Ovary (tissue), 9 donors: ENCODE data around the gene SLC24A1. TPM values are rescaled to one million over a fixed set of nuclear protein-coding genes. Genes with fewer than 3 reads are reported as not detected.

Experiments
- DNase-seq, 5 donors: peaks; one replicate each; pipeline ENCODE4 v3.0.0-alpha.2; 2019 to 2020
- H3K27ac ChIP-seq, 2 donors: fragments of 200-600 bp; one replicate each; pipeline versions ENCODE4 v1.5.1 to v1.8.0; 2019 to 2022
- H3K27me3 ChIP-seq: fragments of 200-600 bp; one replicate; pipeline ENCODE4 v1.8.0; 2022
- H3K36me3 ChIP-seq: fragments of 200-600 bp; sonication (generic); one replicate; pipeline ENCODE4 v1.5.1; 2019
- H3K4me1 ChIP-seq: one replicate; pipeline ENCODE4 v1.8.1; 2013; ENCODE audit warnings: mild to moderate bottlenecking, moderate library complexity; ENCODE audit not compliant: insufficient read depth
- H3K4me3 ChIP-seq: fragments of 200-600 bp; sonication (generic); one replicate; pipeline ENCODE4 v1.5.1; 2017
- H3K9me3 ChIP-seq, 2 donors: fragments of 200-600 bp in 1 of 2; sonication (generic) in 1 of 2; one replicate each; pipeline versions ENCODE4 v1.5.1 to v1.8.1; 2013 to 2019; ENCODE audit warnings: mild to moderate bottlenecking in 1 of 2, moderate library complexity in 1 of 2
- EP300 ChIP-seq: sonication (generic); formaldehyde crosslinking; IDR thresholded peaks from one replicate; pipeline ENCODE4 v1.6.1; 2017; ENCODE audit warnings: antibody characterized with exemption
- POLR2A ChIP-seq: fragments of 450-650 bp; IDR thresholded peaks from one replicate; pipeline ENCODE4 v1.6.1; 2017; ENCODE audit warnings: antibody characterized with exemption, mild to moderate bottlenecking, moderate library complexity
- WGBS, 3 donors: extraction: QIAGEN DNeasy Blood & Tissue Kit in 1 of 3; methylation state at CpG; one replicate each; pipeline versions ENCODE4 v1.1.5 to v1.1.7; 2013 to 2017; 5-methylcytosine and 5-hydroxymethylcytosine counted together
- intact Hi-C, 4 donors: fragments of 100-400 bp; cut with DNase I; formaldehyde crosslinking; loops; one replicate each; pipeline versions ENCODE4 v1.11.0 to v1.15.1; 2022 to 2023
- polyA plus RNA-seq, 2 donors: library from polyadenylated mRNA; stranded (reverse); fragments of 200-250 nt in 1 of 2; fragments of 350-450 nt in 1 of 2; fragmentation: Illumina TruSeq in 1 of 2; extraction: RNeasy Lipid Tissue Mini Kit (QIAGEN cat#74804) in 1 of 2; gene quantifications; one replicate each; pipeline ENCODE4 v1.2.3, GENCODE V29; 2013 to 2014
- total RNA-seq, 7 donors: library from RNA; depleted of rRNA in 2 of 7; stranded (reverse); fragments of >200 nt in 2 of 7; fragmentation: NEBNext Ultra II Directional in 3 of 7; extraction: Animal tissue kit (Norgen Biotek cat#: 25700) in 3 of 7; gene quantifications; one replicate each; pipeline versions ENCODE4 v1.1.0 to v1.2.4, GENCODE V29; 2016 to 2023
- TF ChIP-seq, protein P1 (sequence below), 3 donors: fragments of 450-650 bp in 2 of 3; fragments of 200-600 bp in 1 of 3; IDR thresholded peaks; one replicate each; pipeline versions ENCODE4 v1.5.1 to v1.8.0; 2016 to 2022; ENCODE audit warnings: antibody characterized with exemption in 3 of 3, mild to moderate bottlenecking in 1 of 3
- donor health status: DM: no; HTN: no; CAD: no; lungs with moderate emphysema.
- donor health status: DM: no; HTN: no; CAD: no.
- donor health status: Bipolar disorder and iron deficiency.
- donor health status: DM: yes; HTN: yes; CAD: no.
- donor health status: DM: no; HTN: no; CAD: no.
- donor health status: DM: yes; HTN: yes; CAD: no.

Gene SLC24A1
- total and polyA plus RNA-seq, 9 donors: 4.5 to 17.4 (median 11.3) TPM

DNA sequence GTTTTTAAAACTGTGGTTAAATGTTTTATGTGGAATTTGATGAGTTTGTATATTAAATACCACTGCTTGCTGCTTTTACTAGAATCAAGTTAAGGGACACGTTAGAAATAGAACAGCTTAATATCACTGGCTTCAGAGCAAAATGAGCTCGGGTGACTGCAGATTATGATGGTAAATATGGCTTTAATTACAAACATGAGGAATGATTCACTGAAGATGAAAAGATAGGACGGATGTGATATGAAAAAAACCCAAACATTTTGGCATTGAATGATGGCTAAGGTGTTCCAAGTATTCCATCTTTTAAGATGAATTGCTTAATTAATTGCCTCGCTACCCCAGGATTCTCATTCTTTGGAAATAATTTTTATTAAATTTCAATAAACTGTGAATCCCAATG, 33.7 kb downstream of the SLC24A1 start:
- Histone ChIP-seq H3K9me3 (no peaks in the 10 kb centered on the region), H3K4me1 (no peaks in the 10 kb centered on the region), H3K4me3 (no peak overlapping the region), H3K36me3 (no peaks in the 10 kb centered on the region), H3K27me3 (no peaks in the 10 kb centered on the region), H3K27ac (no peak overlapping the region)
- WGBS, 3 donors: 75 to 80% (median 75%) methylated on average over 4 of the region's 4 CpGs
- no peak for DNase-seq
- intact Hi-C loops: no loop called here
- TF ChIP-seq, protein P1, sequence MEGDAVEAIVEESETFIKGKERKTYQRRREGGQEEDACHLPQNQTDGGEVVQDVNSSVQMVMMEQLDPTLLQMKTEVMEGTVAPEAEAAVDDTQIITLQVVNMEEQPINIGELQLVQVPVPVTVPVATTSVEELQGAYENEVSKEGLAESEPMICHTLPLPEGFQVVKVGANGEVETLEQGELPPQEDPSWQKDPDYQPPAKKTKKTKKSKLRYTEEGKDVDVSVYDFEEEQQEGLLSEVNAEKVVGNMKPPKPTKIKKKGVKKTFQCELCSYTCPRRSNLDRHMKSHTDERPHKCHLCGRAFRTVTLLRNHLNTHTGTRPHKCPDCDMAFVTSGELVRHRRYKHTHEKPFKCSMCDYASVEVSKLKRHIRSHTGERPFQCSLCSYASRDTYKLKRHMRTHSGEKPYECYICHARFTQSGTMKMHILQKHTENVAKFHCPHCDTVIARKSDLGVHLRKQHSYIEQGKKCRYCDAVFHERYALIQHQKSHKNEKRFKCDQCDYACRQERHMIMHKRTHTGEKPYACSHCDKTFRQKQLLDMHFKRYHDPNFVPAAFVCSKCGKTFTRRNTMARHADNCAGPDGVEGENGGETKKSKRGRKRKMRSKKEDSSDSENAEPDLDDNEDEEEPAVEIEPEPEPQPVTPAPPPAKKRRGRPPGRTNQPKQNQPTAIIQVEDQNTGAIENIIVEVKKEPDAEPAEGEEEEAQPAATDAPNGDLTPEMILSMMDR (IDR thresholded peaks at IDR 0.05): no peak
- no peak for TF ChIP-seq EP300

DNA sequence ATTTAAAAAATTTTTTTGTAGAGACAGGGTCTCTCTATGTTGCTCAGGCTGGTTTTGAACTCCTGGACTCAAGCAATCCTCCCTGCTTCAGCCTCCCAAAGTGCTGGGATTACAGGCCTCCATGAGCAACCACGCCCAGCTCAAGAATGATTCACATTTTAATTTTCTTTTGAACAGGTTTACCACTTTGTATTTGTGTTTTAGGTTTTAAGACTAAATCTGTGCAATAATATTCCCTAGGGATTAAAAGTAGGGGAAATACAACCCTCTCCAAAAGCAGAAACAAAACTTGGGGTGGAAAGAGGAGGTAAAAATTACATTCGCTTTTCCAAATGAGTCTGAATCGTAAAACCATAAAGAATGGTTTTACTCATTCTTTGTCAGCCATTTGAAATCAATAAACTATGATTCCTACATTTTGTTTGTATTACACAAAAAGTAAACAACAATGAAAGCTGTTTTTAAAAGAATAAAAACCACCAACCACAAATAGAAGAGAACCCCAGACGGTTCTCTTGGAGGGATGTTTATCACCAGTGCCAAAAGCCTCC, 37.8 kb downstream of the SLC24A1 start:
- WGBS, 3 donors: 78 to 81% (median 79%) methylated on average over 4 of the region's 4 CpGs
- Histone ChIP-seq H3K4me3 (no peak overlapping the region), H3K27me3 (no peaks in the 10 kb centered on the region), H3K36me3 (no peaks in the 10 kb centered on the region), H3K4me1 (no peaks in the 10 kb centered on the region), H3K27ac (no peak overlapping the region), H3K9me3 (no peaks in the 10 kb centered on the region)
- intact Hi-C loops: no loop called here
- TF ChIP-seq, protein P1 (IDR thresholded peaks at IDR 0.05): no peak
- TF ChIP-seq EP300 (no peak), POLR2A (no peak)
- no peak for DNase-seq

DNA sequence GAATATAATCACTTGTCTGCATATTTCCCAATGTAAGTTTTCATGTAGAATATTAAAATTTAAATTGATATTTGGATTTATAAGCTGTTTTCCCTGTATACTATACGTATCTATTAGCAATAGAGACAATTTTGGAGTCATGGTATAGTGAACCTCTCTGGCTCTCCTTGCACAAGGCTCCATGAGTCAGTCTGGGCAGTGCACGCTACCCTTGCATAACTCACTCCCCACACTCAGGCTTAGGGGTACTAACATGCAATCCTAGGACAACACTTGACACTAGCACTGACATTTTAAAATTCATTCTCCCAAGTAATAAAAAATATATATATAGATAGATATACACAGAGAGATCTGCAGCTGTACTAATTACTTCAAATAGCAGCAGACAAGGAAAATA, 39.2 kb downstream of the SLC24A1 start:
- H3K27me3 ChIP-seq: no peaks in the 10 kb centered on the region
- H3K4me1 ChIP-seq: no peaks in the 10 kb centered on the region
- intact Hi-C loops: no loop called here
- H3K4me3 ChIP-seq: no peak overlapping the region
- H3K9me3 ChIP-seq: no peaks in the 10 kb centered on the region
- WGBS, 3 donors: 88 to 91% (median 90%) methylated on average over 2 of the region's 2 CpGs
- TF ChIP-seq POLR2A (no peak), EP300 (no peak)
- TF ChIP-seq, protein P1 (IDR thresholded peaks at IDR 0.05): no peak
- no peak for DNase-seq
- H3K36me3 ChIP-seq: no peaks in the 10 kb centered on the region
- no peak overlapping the region for H3K27ac ChIP-seq

DNA sequence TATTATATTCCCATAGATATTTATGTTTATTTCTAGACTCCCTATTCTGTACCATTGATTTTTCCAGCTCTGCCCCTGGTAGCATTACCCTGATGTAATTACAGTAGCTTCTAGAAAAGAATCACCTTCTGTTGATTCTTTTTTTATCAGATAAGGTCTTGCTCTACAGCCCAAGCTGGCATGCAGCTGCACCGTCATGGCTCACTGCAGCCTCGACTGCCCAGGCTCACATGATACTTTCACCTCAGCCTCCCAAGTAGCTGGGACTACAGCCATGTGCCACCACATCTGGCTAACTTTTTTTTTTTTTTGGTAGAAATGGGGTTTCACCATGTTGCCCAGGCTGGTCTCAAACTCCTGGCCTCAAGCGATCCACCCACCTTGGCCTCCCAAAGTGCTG, 41.8 kb downstream of the SLC24A1 start:
- 88 to 91% (median 91%) methylated on average over 3 of the region's 3 CpGs for WGBS, 3 donors
- intact Hi-C loops: no loop called here
- no peak for TF ChIP-seq EP300
- no peak for TF ChIP-seq POLR2A
- TF ChIP-seq, protein P1 (IDR thresholded peaks at IDR 0.05): no peak
- no peaks in the 10 kb centered on the region for H3K4me1 ChIP-seq
- H3K27ac ChIP-seq: no peak overlapping the region
- no peaks in the 10 kb centered on the region for H3K36me3 ChIP-seq
- H3K4me3 ChIP-seq: no peak overlapping the region
- no peak for DNase-seq
- no peaks in the 10 kb centered on the region for H3K9me3 ChIP-seq
- no peaks in the 10 kb centered on the region for H3K27me3 ChIP-seq
